Activated CD4-positive, alpha-beta T cell treated with anti-CD3 and anti-CD28 coated beads, Interleukin-2, amount 10 ng/mL, durations not matched to agents 7 days and 5 days (primary cell): ENCODE data around the gene PACSIN2. TPM values are rescaled to one million over a fixed set of nuclear protein-coding genes. Genes with fewer than 3 reads are reported as not detected.
"Not testable (repeated sequence)": the region's sequence is repeated elsewhere in the genome, so short reads cannot be mapped to it uniquely, and the experiment has no call there.

ENCODE experiments used
- CTCF ChIA-PET: fragments of 350-600 bp; sonication (Branson Sonifier 250); formaldehyde crosslinking; loops from one replicate; lab custom pipeline; 2021; ENCODE audit warnings: antibody characterized with exemption; lab: Charles Lee
- POLR2A ChIA-PET: fragments of 350-600 bp; sonication (Branson Sonifier 250); formaldehyde crosslinking; loops from one replicate; lab custom pipeline; 2021; ENCODE audit warnings: antibody characterized with exemption; lab: Charles Lee
- DNase-seq: peaks from one replicate; pipeline ENCODE4 v3.0.0-alpha.2; 2020
- H3K27ac Mint-ChIP-seq: one replicate; pipeline ENCODE4 v1.8.0; 2021; ENCODE audit warnings: mild to moderate bottlenecking, moderate library complexity, mixed read lengths
- H3K27me3 Mint-ChIP-seq: one replicate; pipeline ENCODE4 v1.8.0; 2021; ENCODE audit warnings: mixed read lengths
- H3K36me3 Mint-ChIP-seq: one replicate; pipeline ENCODE4 v1.8.0; 2021; ENCODE audit warnings: low read depth, mixed read lengths
- H3K4me1 Mint-ChIP-seq: one replicate; pipeline ENCODE4 v1.8.0; 2021; ENCODE audit warnings: mixed read lengths
- H3K4me3 Mint-ChIP-seq: one replicate; pipeline ENCODE4 v1.8.0; 2021; ENCODE audit warnings: mild to moderate bottlenecking, moderate library complexity, mixed read lengths
- H3K9me3 Mint-ChIP-seq: one replicate; pipeline ENCODE4 v1.8.0; 2021; ENCODE audit warnings: mixed read lengths
- total RNA-seq, 2 experiments: library from RNA; stranded (reverse); gene quantifications; one replicate each; pipeline ENCODE4 v1.2.3, GENCODE V29; 2021

PACSIN2 gene
- total RNA-seq, 2 experiments from 2014 or later = 32.3 to 35.8 TPM

- CTCF ChIA-PET = no interaction called here
- POLR2A ChIA-PET = no interaction called here
- Mint-ChIP-seq H3K9me3 (no peaks in the 10 kb centered on the region), H3K36me3 (peaks cover 25% of the 10 kb centered on the region), H3K27ac (no peak overlapping the region), H3K4me1 (peaks cover 41% of the 10 kb centered on the region), H3K27me3 (no peaks in the 10 kb centered on the region), H3K4me3 (no peak overlapping the region)
- no peak for DNase-seq
Measured at GRCh38 chr22:42966497-42966896, 48.5 kb downstream of the PACSIN2 start.

GRCh38 chr22:42964994-42965699 lies 49.8 kb downstream of the PACSIN2 start:
- POLR2A ChIA-PET = no interaction called here
- H3K36me3 Mint-ChIP-seq = peaks cover 19% of the 10 kb centered on the region
- H3K4me1 Mint-ChIP-seq = peaks cover 54% of the 10 kb centered on the region
- peak overlapping the region; percentile 51 for H3K27ac Mint-ChIP-seq
- no peak overlapping the region for H3K4me3 Mint-ChIP-seq
- CTCF ChIA-PET = interaction anchor here (0.6 to 1.2 kb wide), 2 partner anchors 23 to 386 kb away, joined by 3 read pairs; no protein-coding TSS in a partner anchor
- no peaks in the 10 kb centered on the region for H3K9me3 Mint-ChIP-seq
- no peaks in the 10 kb centered on the region for H3K27me3 Mint-ChIP-seq
- DNase-seq = no peak

- Mint-ChIP-seq H3K4me3 (no peak overlapping the region), H3K36me3 (peaks cover 13% of the 10 kb centered on the region), H3K9me3 (no peaks in the 10 kb centered on the region), H3K27ac (no peak overlapping the region), H3K4me1 (peaks cover 69% of the 10 kb centered on the region), H3K27me3 (no peaks in the 10 kb centered on the region)
- CTCF ChIA-PET = no interaction called here
- POLR2A ChIA-PET = no interaction called here
- no peak for DNase-seq
Measured at GRCh38 chr22:42963231-42963595, 51.7 kb downstream of the PACSIN2 start.

GRCh38 chr22:42962295-42963230 lies 52.4 kb downstream of the PACSIN2 start:
- ChIA-PET POLR2A (no interaction called here), CTCF (no interaction called here)
- no peak overlapping the region for H3K4me3 Mint-ChIP-seq
- no peaks in the 10 kb centered on the region for H3K9me3 Mint-ChIP-seq
- H3K27ac Mint-ChIP-seq = peak overlapping the region; percentile 66
- H3K27me3 Mint-ChIP-seq = no peaks in the 10 kb centered on the region
- DNase-seq = no peak
- peaks cover 71% of the 10 kb centered on the region for H3K4me1 Mint-ChIP-seq
- H3K36me3 Mint-ChIP-seq = peaks cover 10% of the 10 kb centered on the region

- H3K4me1 Mint-ChIP-seq = peaks cover 68% of the 10 kb centered on the region
- no peak overlapping the region for H3K4me3 Mint-ChIP-seq
- ChIA-PET POLR2A (no interaction called here), CTCF (no interaction called here)
- peak; percentile 56 for DNase-seq
- H3K9me3 Mint-ChIP-seq = no peaks in the 10 kb centered on the region
- peaks cover 7% of the 10 kb centered on the region for H3K36me3 Mint-ChIP-seq
- H3K27ac Mint-ChIP-seq = peak overlapping the region; percentile 66
- H3K27me3 Mint-ChIP-seq = no peaks in the 10 kb centered on the region
Measured at GRCh38 chr22:42961810-42962209, 53.1 kb downstream of the PACSIN2 start.

GRCh38 chr22:42961400-42961690 lies 53.6 kb downstream of the PACSIN2 start:
- H3K4me1 Mint-ChIP-seq = peaks cover 65% of the 10 kb centered on the region
- H3K9me3 Mint-ChIP-seq, POLR2A ChIA-PET: not testable (repeated sequence)

GRCh38 chr22:42960531-42961399 lies 54.2 kb downstream of the PACSIN2 start:
- H3K27me3 Mint-ChIP-seq = no peaks in the 10 kb centered on the region
- H3K4me1 Mint-ChIP-seq = peaks cover 63% of the 10 kb centered on the region
- H3K4me3 Mint-ChIP-seq = no peak overlapping the region
- ChIA-PET POLR2A (no interaction called here), CTCF (no interaction called here)
- H3K9me3 Mint-ChIP-seq = no peaks in the 10 kb centered on the region
- H3K36me3 Mint-ChIP-seq = peaks cover 5% of the 10 kb centered on the region
- no peak for DNase-seq
- H3K27ac Mint-ChIP-seq = no peak overlapping the region

More at GRCh38 chr22:42961400-42961690, 53.6 kb downstream of the PACSIN2 start:
- H3K36me3 Mint-ChIP-seq, H3K27me3 Mint-ChIP-seq, CTCF ChIA-PET, H3K4me3 Mint-ChIP-seq, DNase-seq: not testable (repeated sequence)
- H3K27ac Mint-ChIP-seq = peak overlapping the region; percentile 66

GRCh38 chr22:42959576-42960509 lies 55.1 kb downstream of the PACSIN2 start:
- Mint-ChIP-seq H3K36me3 (peaks cover 9% of the 10 kb centered on the region), H3K4me1 (peaks cover 55% of the 10 kb centered on the region), H3K27me3 (no peaks in the 10 kb centered on the region), H3K4me3 (no peak overlapping the region), H3K9me3 (no peaks in the 10 kb centered on the region), H3K27ac (peak overlapping the region; percentile 41)
- ChIA-PET POLR2A (no interaction called here), CTCF (no interaction called here)
- DNase-seq = no peak

GRCh38 chr22:42958937-42959336 lies 56.0 kb downstream of the PACSIN2 start:
- H3K4me3 Mint-ChIP-seq = no peak overlapping the region

GRCh38 chr22:42957958-42958357 lies 57.0 kb downstream of the PACSIN2 start:
- H3K4me1 Mint-ChIP-seq = peaks cover 46% of the 10 kb centered on the region
- peaks cover 4% of the 10 kb centered on the region for H3K36me3 Mint-ChIP-seq
- POLR2A ChIA-PET = no interaction called here

More at GRCh38 chr22:42958937-42959336, 56.0 kb downstream of the PACSIN2 start:
- CTCF ChIA-PET = no interaction called here
- H3K36me3 Mint-ChIP-seq = peaks cover 9% of the 10 kb centered on the region
- H3K27ac Mint-ChIP-seq = no peak overlapping the region
- H3K27me3 Mint-ChIP-seq = no peaks in the 10 kb centered on the region
- peaks cover 49% of the 10 kb centered on the region for H3K4me1 Mint-ChIP-seq
- POLR2A ChIA-PET = no interaction called here
- no peak for DNase-seq
- H3K9me3 Mint-ChIP-seq = no peaks in the 10 kb centered on the region

GRCh38 chr22:42957544-42957943 lies 57.4 kb downstream of the PACSIN2 start:
- Mint-ChIP-seq H3K36me3 (peaks cover 4% of the 10 kb centered on the region), H3K4me3 (no peak overlapping the region), H3K27ac (no peak overlapping the region), H3K4me1 (peaks cover 43% of the 10 kb centered on the region), H3K9me3 (no peaks in the 10 kb centered on the region), H3K27me3 (no peaks in the 10 kb centered on the region)
- ChIA-PET CTCF (no interaction called here), POLR2A (no interaction called here)
- no peak for DNase-seq

More at GRCh38 chr22:42957958-42958357, 57.0 kb downstream of the PACSIN2 start:
- no peak overlapping the region for H3K4me3 Mint-ChIP-seq
- DNase-seq = no peak
- no peaks in the 10 kb centered on the region for H3K27me3 Mint-ChIP-seq
- CTCF ChIA-PET = no interaction called here
- H3K9me3 Mint-ChIP-seq = no peaks in the 10 kb centered on the region
- H3K27ac Mint-ChIP-seq = no peak overlapping the region

GRCh38 chr22:42955848-42956247 lies 59.1 kb downstream of the PACSIN2 start:
- ChIA-PET CTCF (no interaction called here), POLR2A (no interaction called here)
- no peak for DNase-seq
- H3K27me3 Mint-ChIP-seq = no peaks in the 10 kb centered on the region
- no peak overlapping the region for H3K4me3 Mint-ChIP-seq
- peaks cover 4% of the 10 kb centered on the region for H3K36me3 Mint-ChIP-seq
- no peak overlapping the region for H3K27ac Mint-ChIP-seq
- peaks cover 29% of the 10 kb centered on the region for H3K4me1 Mint-ChIP-seq
- no peaks in the 10 kb centered on the region for H3K9me3 Mint-ChIP-seq
